RWPE2 (cell line): ENCODE data around the gene MAGEB3.
"Not testable (repeated sequence)": the region's sequence is repeated elsewhere in the genome, so short reads cannot be mapped to it uniquely, and the experiment has no call there.

ENCODE experiments used
- ATAC-seq: fragments of 200-7000 bp; cut with Tn5 transposase; 3 replicates; pipeline ENCODE4 v1.9.1; 2021; ENCODE audit warnings: low read depth
- DNase-seq: peaks from one replicate; pipeline ENCODE4 v3.0.0-alpha.2; 2020; ENCODE audit warnings: low spot score
- H3K27ac ChIP-seq: fragments of 450-650 bp; 2 replicates; pipeline ENCODE4 v1.5.1; 2017; ENCODE audit warnings: mild to moderate bottlenecking; ENCODE audit not compliant: poor library complexity, severe bottlenecking
- H3K27me3 ChIP-seq: fragments of 250-450 bp; sonication (Bioruptor Pico); 2 replicates; pipeline ENCODE4 v1.5.1; 2021; ENCODE audit warnings: mild to moderate bottlenecking, moderate library complexity; ENCODE audit not compliant: insufficient read depth, poor library complexity, severe bottlenecking
- H3K36me3 ChIP-seq: fragments of 250-450 bp; sonication (Bioruptor Pico); 2 replicates; pipeline ENCODE4 v1.5.1; 2020; ENCODE audit warnings: low read depth, mild to moderate bottlenecking, moderate library complexity
- H3K4me1 ChIP-seq: fragments of 250-450 bp; sonication (Bioruptor Pico); 2 replicates; pipeline ENCODE4 v1.5.1; 2021; ENCODE audit warnings: mild to moderate bottlenecking, moderate library complexity; ENCODE audit not compliant: insufficient read depth, poor library complexity, severe bottlenecking
- H3K4me3 ChIP-seq: fragments of 250-450 bp; sonication (Bioruptor Pico); 2 replicates; pipeline ENCODE4 v1.5.1; 2021; ENCODE audit warnings: mild to moderate bottlenecking, moderate library complexity; ENCODE audit not compliant: severe bottlenecking
- H3K9me3 ChIP-seq: fragments of 250-450 bp; sonication (Bioruptor Pico); 2 replicates; pipeline ENCODE4 v1.5.1; 2021; ENCODE audit warnings: mild to moderate bottlenecking, moderate library complexity; ENCODE audit not compliant: severe bottlenecking
- TF ChIP-seq, protein P1 (sequence below): fragments of 450-650 bp; IDR thresholded peaks from one replicate; pipeline ENCODE4 v1.5.1; 2017; ENCODE audit warnings: mild to moderate bottlenecking, moderate library complexity; ENCODE audit not compliant: poor library complexity, severe bottlenecking

The MAGEB3 gene, protein sequence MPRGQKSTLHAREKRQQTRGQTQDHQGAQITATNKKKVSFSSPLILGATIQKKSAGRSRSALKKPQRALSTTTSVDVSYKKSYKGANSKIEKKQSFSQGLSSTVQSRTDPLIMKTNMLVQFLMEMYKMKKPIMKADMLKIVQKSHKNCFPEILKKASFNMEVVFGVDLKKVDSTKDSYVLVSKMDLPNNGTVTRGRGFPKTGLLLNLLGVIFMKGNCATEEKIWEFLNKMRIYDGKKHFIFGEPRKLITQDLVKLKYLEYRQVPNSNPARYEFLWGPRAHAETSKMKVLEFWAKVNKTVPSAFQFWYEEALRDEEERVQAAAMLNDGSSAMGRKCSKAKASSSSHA

GRCh38 chrX:30230395-30230794 is at the start of gene MAGEB3:
TSS of gene MAGEB3 (plus strand) at chrX:30230657. CDS start at chrX:30235925, 5,268 bp downstream.
- Histone ChIP-seq H3K4me1 (no peaks in the 10 kb centered on the region), H3K27me3 (no peaks in the 10 kb centered on the region), H3K36me3 (no peaks in the 10 kb centered on the region), H3K27ac (no peak within 1 kb of the TSS), H3K4me3 (no peak within 1 kb of the TSS), H3K9me3 (no peaks in the 10 kb centered on the region)
- no peak for DNase-seq
- no peak for ATAC-seq
- TF ChIP-seq, protein P1, sequence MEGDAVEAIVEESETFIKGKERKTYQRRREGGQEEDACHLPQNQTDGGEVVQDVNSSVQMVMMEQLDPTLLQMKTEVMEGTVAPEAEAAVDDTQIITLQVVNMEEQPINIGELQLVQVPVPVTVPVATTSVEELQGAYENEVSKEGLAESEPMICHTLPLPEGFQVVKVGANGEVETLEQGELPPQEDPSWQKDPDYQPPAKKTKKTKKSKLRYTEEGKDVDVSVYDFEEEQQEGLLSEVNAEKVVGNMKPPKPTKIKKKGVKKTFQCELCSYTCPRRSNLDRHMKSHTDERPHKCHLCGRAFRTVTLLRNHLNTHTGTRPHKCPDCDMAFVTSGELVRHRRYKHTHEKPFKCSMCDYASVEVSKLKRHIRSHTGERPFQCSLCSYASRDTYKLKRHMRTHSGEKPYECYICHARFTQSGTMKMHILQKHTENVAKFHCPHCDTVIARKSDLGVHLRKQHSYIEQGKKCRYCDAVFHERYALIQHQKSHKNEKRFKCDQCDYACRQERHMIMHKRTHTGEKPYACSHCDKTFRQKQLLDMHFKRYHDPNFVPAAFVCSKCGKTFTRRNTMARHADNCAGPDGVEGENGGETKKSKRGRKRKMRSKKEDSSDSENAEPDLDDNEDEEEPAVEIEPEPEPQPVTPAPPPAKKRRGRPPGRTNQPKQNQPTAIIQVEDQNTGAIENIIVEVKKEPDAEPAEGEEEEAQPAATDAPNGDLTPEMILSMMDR, result no peak

- H3K4me1 ChIP-seq, result no peaks in the 10 kb centered on the region
- no peak overlapping the region for H3K27ac ChIP-seq
These were observed 49.1 kb upstream of the MAGEB3 start for GRCh38 chrX:30181353-30181752.

GRCh38 chrX:30183554-30183953 is 46.9 kb upstream of the MAGEB3 start:
- Histone ChIP-seq H3K27ac (no peak overlapping the region), H3K4me1 (no peaks in the 10 kb centered on the region), H3K9me3 (no peaks in the 10 kb centered on the region), H3K36me3 (no peaks in the 10 kb centered on the region), H3K27me3 (no peaks in the 10 kb centered on the region), H3K4me3 (no peak overlapping the region)
- TF ChIP-seq, protein P1, result no peak
- no peak for ATAC-seq
- no peak for DNase-seq

More at GRCh38 chrX:30181353-30181752, 49.1 kb upstream of the MAGEB3 start:
- Histone ChIP-seq H3K27me3 (no peaks in the 10 kb centered on the region), H3K9me3 (no peaks in the 10 kb centered on the region), H3K4me3 (no peak overlapping the region), H3K36me3 (no peaks in the 10 kb centered on the region)
- TF ChIP-seq, protein P1, result no peak
- ATAC-seq (no peak), DNase-seq (no peak)

DNA sequence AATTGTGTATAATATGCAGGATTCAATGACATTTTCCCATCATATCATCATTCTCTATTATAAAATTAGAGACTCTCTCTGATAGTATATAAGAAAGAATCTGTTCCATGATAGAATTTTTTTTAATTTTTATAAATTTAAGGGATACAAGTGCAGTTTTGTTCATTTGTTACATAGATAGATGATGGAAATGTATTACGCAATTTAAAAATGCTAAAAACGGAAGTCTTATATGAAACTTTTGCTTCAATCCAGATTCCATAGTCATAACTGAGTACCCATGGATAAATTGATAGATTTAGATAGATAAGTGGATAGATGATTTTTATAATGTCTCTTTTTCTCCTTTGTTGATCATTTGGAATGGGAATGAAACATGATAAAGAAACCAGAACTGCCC is 40.0 kb upstream of the MAGEB3 start:
- Histone ChIP-seq H3K27ac (no peak overlapping the region), H3K36me3 (no peaks in the 10 kb centered on the region), H3K9me3 (no peaks in the 10 kb centered on the region), H3K4me1 (no peaks in the 10 kb centered on the region), H3K4me3 (no peak overlapping the region), H3K27me3 (no peaks in the 10 kb centered on the region)
- no peak for DNase-seq
- no peak for ATAC-seq
- TF ChIP-seq, protein P1, result no peak

- not testable (repeated sequence) for H3K27me3 ChIP-seq
These were observed 36.5 kb upstream of the MAGEB3 start for GRCh38 chrX:30193910-30194309.

More at GRCh38 chrX:30193910-30194309, 36.5 kb upstream of the MAGEB3 start:
- not testable (repeated sequence) for H3K27ac ChIP-seq, ATAC-seq, H3K9me3 ChIP-seq, H3K36me3 ChIP-seq, H3K4me3 ChIP-seq, H3K4me1 ChIP-seq, DNase-seq
